Activated naive CD4-positive, alpha-beta T cell treated with anti-CD3 and anti-CD28 coated beads, Interleukin-2, amount 50 U/mL, for 24 hours (primary cell): ENCODE results near the gene CRTC3.

Experiments
- H3K27ac Mint-ChIP-seq: one replicate; pipeline ENCODE4 v1.8.0; 2021; ENCODE audit warnings: mild to moderate bottlenecking, mixed read lengths
- H3K27me3 Mint-ChIP-seq: one replicate; pipeline ENCODE4 v1.8.0; 2021; ENCODE audit warnings: mixed read lengths
- H3K36me3 Mint-ChIP-seq: one replicate; pipeline ENCODE4 v1.8.0; 2021; ENCODE audit warnings: mixed read lengths
- H3K4me1 Mint-ChIP-seq: one replicate; pipeline ENCODE4 v1.8.0; 2021; ENCODE audit warnings: mixed read lengths
- H3K4me3 Mint-ChIP-seq: one replicate; pipeline ENCODE4 v1.8.0; 2021; ENCODE audit warnings: mild to moderate bottlenecking, mixed read lengths
- H3K9me3 Mint-ChIP-seq: one replicate; pipeline ENCODE4 v1.8.0; 2021; ENCODE audit warnings: mixed read lengths

The CRTC3 gene

GRCh38 chr15:90545095-90545494 is 15.4 kb downstream of the CRTC3 start:
- peak overlapping the region; percentile 61 for H3K27ac Mint-ChIP-seq

GRCh38 chr15:90547540-90547939 is 17.8 kb downstream of the CRTC3 start:
- Mint-ChIP-seq H3K9me3 (no peaks in the 10 kb centered on the region), H3K4me3 (peak overlapping the region; percentile 33), H3K27me3 (no peaks in the 10 kb centered on the region), H3K4me1 (peaks cover 80% of the 10 kb centered on the region), H3K27ac (peak overlapping the region; percentile 94), H3K36me3 (peaks cover 15% of the 10 kb centered on the region)

More at GRCh38 chr15:90545095-90545494, 15.4 kb downstream of the CRTC3 start:
- Mint-ChIP-seq H3K4me3 (peak overlapping the region; percentile 1), H3K36me3 (peaks cover 11% of the 10 kb centered on the region), H3K27me3 (no peaks in the 10 kb centered on the region), H3K4me1 (peaks cover 74% of the 10 kb centered on the region), H3K9me3 (no peaks in the 10 kb centered on the region)

GRCh38 chr15:90550919-90551318 is 21.2 kb downstream of the CRTC3 start:
- peaks cover 20% of the 10 kb centered on the region for H3K36me3 Mint-ChIP-seq

DNA sequence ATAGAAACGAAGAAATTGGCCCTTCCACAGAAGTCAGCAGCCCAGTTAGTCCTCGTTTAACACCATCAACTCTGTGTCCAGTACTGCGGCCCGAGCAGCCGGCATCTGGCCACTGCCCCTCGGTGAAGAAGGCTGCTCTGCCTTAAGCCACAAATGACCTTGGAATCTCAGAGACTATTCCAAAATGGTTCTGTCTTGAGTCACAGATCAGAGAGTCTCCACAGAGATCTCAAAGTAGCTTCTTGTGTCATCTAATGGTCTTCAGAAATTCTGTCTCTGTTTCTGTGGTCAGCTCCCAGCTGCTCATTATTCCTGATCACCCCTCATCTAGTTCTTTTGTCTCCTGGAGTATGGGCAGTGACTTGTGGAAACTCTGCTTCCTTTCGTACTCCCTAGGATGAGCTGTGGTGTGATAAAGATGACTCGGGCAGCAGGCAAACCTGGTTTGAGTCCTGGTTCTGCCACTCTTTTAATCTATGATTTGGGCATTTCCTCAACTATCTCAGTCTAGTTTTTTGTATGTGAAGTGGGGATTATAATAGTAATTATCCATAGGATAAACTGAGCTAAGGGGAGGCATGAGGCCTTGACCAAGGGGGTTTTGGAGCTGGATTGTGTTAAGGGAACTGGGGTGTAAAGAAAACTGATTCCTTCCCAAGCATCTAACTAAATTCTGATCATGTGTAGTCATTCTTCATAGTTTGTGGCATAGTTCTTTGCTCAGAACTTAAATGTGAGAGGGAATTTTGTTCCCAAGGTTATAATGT is 22.6 kb downstream of the CRTC3 start:
- H3K36me3 Mint-ChIP-seq, result peaks cover 14% of the 10 kb centered on the region
- peak overlapping the region; percentile 2 for H3K4me3 Mint-ChIP-seq
- H3K9me3 Mint-ChIP-seq, result no peaks in the 10 kb centered on the region
- H3K27ac Mint-ChIP-seq, result peak overlapping the region; percentile 79
- H3K27me3 Mint-ChIP-seq, result no peaks in the 10 kb centered on the region
- peaks cover 79% of the 10 kb centered on the region for H3K4me1 Mint-ChIP-seq

More at GRCh38 chr15:90550919-90551318, 21.2 kb downstream of the CRTC3 start:
- H3K4me3 Mint-ChIP-seq, result no peak overlapping the region
- H3K27me3 Mint-ChIP-seq, result no peaks in the 10 kb centered on the region
- peaks cover 76% of the 10 kb centered on the region for H3K4me1 Mint-ChIP-seq
- H3K9me3 Mint-ChIP-seq, result no peaks in the 10 kb centered on the region
- peak overlapping the region; percentile 72 for H3K27ac Mint-ChIP-seq

DNA sequence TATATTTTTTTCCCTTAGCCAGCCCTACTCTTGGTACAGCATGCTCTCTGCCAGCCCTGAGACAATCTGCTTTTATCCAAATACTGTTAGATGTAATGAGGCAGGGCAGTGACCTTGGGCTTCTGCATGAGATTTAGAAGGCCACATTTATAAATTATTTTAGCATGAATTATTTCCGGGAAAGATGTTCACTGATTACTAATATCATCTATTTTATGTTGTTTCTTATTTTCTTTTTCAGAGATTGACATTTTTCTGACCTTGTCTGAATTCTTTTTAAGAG is 23.1 kb downstream of the CRTC3 start:
- H3K9me3 Mint-ChIP-seq, result no peaks in the 10 kb centered on the region
- no peak overlapping the region for H3K4me3 Mint-ChIP-seq
- peaks cover 14% of the 10 kb centered on the region for H3K36me3 Mint-ChIP-seq
- no peaks in the 10 kb centered on the region for H3K27me3 Mint-ChIP-seq
- peaks cover 79% of the 10 kb centered on the region for H3K4me1 Mint-ChIP-seq
- peak overlapping the region; percentile 76 for H3K27ac Mint-ChIP-seq

GRCh38 chr15:90553248-90553745 is 23.6 kb downstream of the CRTC3 start:
- peak overlapping the region; percentile 76 for H3K27ac Mint-ChIP-seq
- no peak overlapping the region for H3K4me3 Mint-ChIP-seq
- H3K36me3 Mint-ChIP-seq, result peaks cover 15% of the 10 kb centered on the region
- no peaks in the 10 kb centered on the region for H3K27me3 Mint-ChIP-seq
- no peaks in the 10 kb centered on the region for H3K9me3 Mint-ChIP-seq
- H3K4me1 Mint-ChIP-seq, result peaks cover 79% of the 10 kb centered on the region

GRCh38 chr15:90557186-90558084 is 27.7 kb downstream of the CRTC3 start:
- H3K4me1 Mint-ChIP-seq, result peaks cover 91% of the 10 kb centered on the region
- peak overlapping the region; percentile 75 for H3K27ac Mint-ChIP-seq
- no peaks in the 10 kb centered on the region for H3K27me3 Mint-ChIP-seq
- H3K36me3 Mint-ChIP-seq, result peaks cover 22% of the 10 kb centered on the region
- peak overlapping the region; percentile 47 for H3K4me3 Mint-ChIP-seq
- no peaks in the 10 kb centered on the region for H3K9me3 Mint-ChIP-seq

DNA sequence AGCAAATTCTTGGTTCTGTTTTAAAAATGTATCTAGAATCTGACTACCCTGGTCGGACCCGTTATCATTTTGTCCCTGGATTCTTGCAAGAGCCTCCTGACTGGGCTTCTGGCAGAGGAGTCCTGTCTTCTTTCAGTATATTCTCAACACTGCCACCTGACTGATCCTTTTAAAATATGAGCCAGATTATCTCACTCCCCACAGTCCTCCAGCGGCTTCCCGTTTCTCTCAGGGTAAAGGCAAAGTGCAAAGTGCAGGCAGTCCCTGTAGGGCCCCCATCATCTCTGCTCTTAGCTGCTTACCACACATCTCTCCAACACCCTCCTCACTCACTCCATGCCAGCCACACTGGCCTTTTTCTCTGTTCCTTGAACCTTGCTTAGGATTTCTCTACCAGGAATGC is 28.4 kb downstream of the CRTC3 start:
- Mint-ChIP-seq H3K4me1 (peaks cover 91% of the 10 kb centered on the region), H3K9me3 (no peaks in the 10 kb centered on the region), H3K27me3 (no peaks in the 10 kb centered on the region), H3K27ac (peak overlapping the region; percentile 75), H3K4me3 (peak overlapping the region; percentile 47), H3K36me3 (peaks cover 19% of the 10 kb centered on the region)

- Mint-ChIP-seq H3K4me3 (no peak overlapping the region), H3K9me3 (no peaks in the 10 kb centered on the region), H3K4me1 (peaks cover 93% of the 10 kb centered on the region), H3K27me3 (no peaks in the 10 kb centered on the region), H3K27ac (peak overlapping the region; percentile 38), H3K36me3 (peaks cover 16% of the 10 kb centered on the region)
Observed at GRCh38 chr15:90559119-90559518, 29.4 kb downstream of the CRTC3 start.

GRCh38 chr15:90560229-90560776 is 30.6 kb downstream of the CRTC3 start:
- Mint-ChIP-seq H3K27ac (peak overlapping the region; percentile 85), H3K27me3 (no peaks in the 10 kb centered on the region), H3K36me3 (peaks cover 13% of the 10 kb centered on the region), H3K9me3 (no peaks in the 10 kb centered on the region), H3K4me1 (peaks cover 95% of the 10 kb centered on the region), H3K4me3 (no peak overlapping the region)

GRCh38 chr15:90561344-90562244 is 31.9 kb downstream of the CRTC3 start:
- peak overlapping the region; percentile 66 for H3K27ac Mint-ChIP-seq
- no peaks in the 10 kb centered on the region for H3K27me3 Mint-ChIP-seq
- H3K4me1 Mint-ChIP-seq, result peaks cover 96% of the 10 kb centered on the region
- H3K36me3 Mint-ChIP-seq, result peaks cover 16% of the 10 kb centered on the region
- peak overlapping the region; percentile 27 for H3K4me3 Mint-ChIP-seq
- H3K9me3 Mint-ChIP-seq, result no peaks in the 10 kb centered on the region

DNA sequence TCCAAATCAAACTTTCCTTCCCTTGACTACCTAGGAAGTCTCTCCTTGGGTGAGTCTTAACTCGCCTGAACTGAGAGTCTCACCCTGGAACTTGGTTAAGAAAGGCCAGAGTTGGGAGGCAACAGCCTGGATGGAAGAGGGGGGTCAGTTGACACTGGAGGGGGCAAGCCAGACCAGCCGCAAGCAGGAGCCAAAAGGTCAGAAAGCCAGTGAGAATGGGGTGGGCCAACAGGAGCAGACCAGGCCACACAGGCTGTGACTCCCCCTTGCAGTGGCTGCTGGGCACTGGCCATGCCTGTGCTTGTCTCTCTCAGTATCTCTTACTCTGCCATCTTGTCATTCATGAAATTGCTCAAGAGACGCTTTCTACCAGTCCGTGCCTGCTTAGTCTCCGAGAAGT is 32.9 kb downstream of the CRTC3 start:
- H3K9me3 Mint-ChIP-seq, result no peaks in the 10 kb centered on the region
- no peaks in the 10 kb centered on the region for H3K27me3 Mint-ChIP-seq
- peak overlapping the region; percentile 7 for H3K4me3 Mint-ChIP-seq
- H3K36me3 Mint-ChIP-seq, result peaks cover 16% of the 10 kb centered on the region
- peaks cover 95% of the 10 kb centered on the region for H3K4me1 Mint-ChIP-seq
- peak overlapping the region; percentile 66 for H3K27ac Mint-ChIP-seq

DNA sequence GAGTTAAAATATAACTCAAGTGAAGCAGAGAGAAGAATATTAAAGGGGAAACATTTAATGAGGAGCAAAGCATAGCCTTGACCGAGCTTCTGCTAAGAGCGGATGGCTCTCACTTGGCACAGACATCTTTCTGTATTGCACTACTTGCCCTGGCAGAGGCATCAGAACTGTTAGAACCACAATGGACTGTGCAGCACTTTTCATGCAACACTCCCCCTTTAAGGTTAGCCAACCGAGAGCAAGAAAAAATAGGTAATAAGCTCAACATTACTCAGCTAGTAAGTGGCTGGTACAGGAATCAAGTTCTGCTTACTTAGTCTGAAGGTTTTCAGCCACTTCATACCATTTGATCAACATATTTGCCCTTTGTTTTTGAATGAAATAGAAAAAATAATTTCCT is 33.7 kb downstream of the CRTC3 start:
- H3K36me3 Mint-ChIP-seq, result peaks cover 14% of the 10 kb centered on the region
- no peaks in the 10 kb centered on the region for H3K27me3 Mint-ChIP-seq
- H3K9me3 Mint-ChIP-seq, result no peaks in the 10 kb centered on the region
- H3K4me3 Mint-ChIP-seq, result peak overlapping the region; percentile 61
- H3K27ac Mint-ChIP-seq, result peak overlapping the region; percentile 98
- H3K4me1 Mint-ChIP-seq, result peaks cover 93% of the 10 kb centered on the region

- H3K4me3 Mint-ChIP-seq, result peak overlapping the region; percentile 61
- H3K9me3 Mint-ChIP-seq, result no peaks in the 10 kb centered on the region
- peaks cover 15% of the 10 kb centered on the region for H3K36me3 Mint-ChIP-seq
- H3K27ac Mint-ChIP-seq, result peak overlapping the region; percentile 98
- peaks cover 93% of the 10 kb centered on the region for H3K4me1 Mint-ChIP-seq
- no peaks in the 10 kb centered on the region for H3K27me3 Mint-ChIP-seq
Observed at GRCh38 chr15:90564051-90564450, 34.3 kb downstream of the CRTC3 start.

- H3K27me3 Mint-ChIP-seq, result no peaks in the 10 kb centered on the region
- peak overlapping the region; percentile 61 for H3K4me3 Mint-ChIP-seq
- H3K9me3 Mint-ChIP-seq, result no peaks in the 10 kb centered on the region
- peaks cover 10% of the 10 kb centered on the region for H3K36me3 Mint-ChIP-seq
- H3K4me1 Mint-ChIP-seq, result peaks cover 93% of the 10 kb centered on the region
- peak overlapping the region; percentile 98 for H3K27ac Mint-ChIP-seq
Observed at GRCh38 chr15:90564590-90564989, 34.9 kb downstream of the CRTC3 start.
